GM12878 (cell line): ENCODE measurements around the gene FGR. TPM values are rescaled to one million over a fixed set of nuclear protein-coding genes. Genes with fewer than 3 reads are reported as not detected.
A peak's percentile ranks its signal among the peaks of the same experiment; 100 is the strongest.

Experiments
- CBFB ChIP-seq: IDR thresholded peaks from 2 replicates; pipeline ENCODE4 v1.6.1; 2016; ENCODE audit warnings: antibody characterized with exemption, low read depth
- EP300 ChIP-seq, 2 experiments: fragments of 150-350 bp in 1 of 2; IDR thresholded peaks; 2 replicates each; pipeline ENCODE4 v1.6.1; 2011 to 2012; ENCODE audit warnings: low read depth in 2 of 2, low read length in 2 of 2, borderline replicate concordance in 1 of 2, improper control_type of control experiment in 1 of 2, inconsistent platforms in 1 of 2; ENCODE audit not compliant: control insufficient read depth in 1 of 2
- LARP7 ChIP-seq: fragments of 450-650 bp; IDR thresholded peaks from 2 replicates; pipeline ENCODE4 v1.6.1; 2017; ENCODE audit warnings: mild to moderate bottlenecking
- MAX ChIP-seq: IDR thresholded peaks from 2 replicates; pipeline ENCODE4 v1.6.1; 2012; ENCODE audit warnings: low read depth, low read length, improper control_type of control experiment
- MXI1 ChIP-seq: fragments of 150-350 bp; IDR thresholded peaks from 2 replicates; pipeline ENCODE4 v1.6.1; 2011; ENCODE audit warnings: low read depth, mild to moderate bottlenecking, inconsistent platforms, low read length, improper control_type of control experiment
- MYB ChIP-seq: fragments of 150-350 bp; IDR thresholded peaks from 2 replicates; pipeline ENCODE4 v1.6.1; 2014; ENCODE audit warnings: mild to moderate bottlenecking, low read depth, low read length, borderline replicate concordance
- POLR2A ChIP-seq: IDR thresholded peaks from 2 replicates; pipeline ENCODE4 v1.6.1; 2011; ENCODE audit warnings: low read depth, mild to moderate bottlenecking, low read length
- POU2F2 ChIP-seq: IDR thresholded peaks from 3 replicates; pipeline ENCODE4 v1.6.1; 2011; ENCODE audit warnings: low read depth, mild to moderate bottlenecking, low read length, borderline replicate concordance
- RAD51 ChIP-seq: fragments of 450-650 bp; IDR thresholded peaks from 2 replicates; pipeline ENCODE4 v1.6.1; 2016; ENCODE audit warnings: moderate library complexity, mild to moderate bottlenecking, inconsistent platforms
- SMAD1 ChIP-seq: fragments of 450-650 bp; IDR thresholded peaks from 2 replicates; pipeline ENCODE4 v1.6.1; 2018; ENCODE audit warnings: mild to moderate bottlenecking, low read depth; ENCODE audit not compliant: partially characterized antibody
- SUZ12 ChIP-seq: fragments of 200-600 bp; sonication (generic); IDR thresholded peaks from one replicate; pipeline ENCODE4 v1.6.1; 2018; ENCODE audit warnings: antibody characterized with exemption, mild to moderate bottlenecking; ENCODE audit not compliant: unreplicated experiment
- TAF1 ChIP-seq: IDR thresholded peaks from 2 replicates; pipeline ENCODE4 v1.6.1; 2011; ENCODE audit warnings: mild to moderate bottlenecking, low read depth, low read length, borderline replicate concordance
- TCF12 ChIP-seq: IDR thresholded peaks from 2 replicates; pipeline ENCODE4 v1.6.1; 2011; ENCODE audit warnings: low read depth, mild to moderate bottlenecking, low read length
- TCF7 ChIP-seq: IDR thresholded peaks from 2 replicates; pipeline ENCODE4 v1.6.1; 2014; ENCODE audit warnings: antibody characterized with exemption, borderline replicate concordance
- YBX1 ChIP-seq: fragments of 450-650 bp; IDR thresholded peaks from 2 replicates; pipeline ENCODE4 v1.6.1; 2016; ENCODE audit warnings: antibody characterized with exemption
- ZNF274 ChIP-seq: IDR thresholded peaks from one replicate; pipeline ENCODE4 v1.8.0; 2011; ENCODE audit not compliant: insufficient read length, insufficient read depth
- ZNF592 ChIP-seq: fragments of 450-650 bp; IDR thresholded peaks from 2 replicates; pipeline ENCODE4 v1.6.1; 2017; ENCODE audit warnings: mild to moderate bottlenecking, moderate library complexity
- polyA plus RNA-seq, 11 experiments: library from polyadenylated mRNA; depleted of rRNA in 4 of 11; unstranded in 6 of 11; stranded (reverse) in 5 of 11; fragments of >200 nt; fragmentation: Nextera tagmentation in 4 of 11; fragmentation: Illumina TruSeq in 1 of 11; extraction: Ambion mirVana in 4 of 11; extraction: Trizol in 1 of 11; gene quantifications; 1 replicate in 1 of 11; 2 replicates in 10 of 11; pipeline versions ENCODE4 v1.2.1 to v1.2.3, GENCODE V29; 2011 to 2016; ENCODE audit warnings: inconsistent platforms in 2 of 11, missing spikeins in 2 of 11, low read depth in 1 of 11
- total RNA-seq, 4 experiments: library from RNA; depleted of rRNA in 3 of 4; stranded (reverse); fragments of >200 nt in 3 of 4; fragmentation: Illumina TruSeq in 1 of 4; extraction: Trizol in 1 of 4; gene quantifications; 2 replicates each; pipeline versions ENCODE4 v1.2.1 to v1.2.3, GENCODE V29; 2013 to 2021
- TF ChIP-seq, protein P1 (sequence below): IDR thresholded peaks from 2 replicates; pipeline ENCODE4 v1.6.1; 2011; ENCODE audit warnings: mild to moderate bottlenecking, low read depth, low read length, moderate library complexity; ENCODE audit not compliant: insufficient replicate concordance
- TF ChIP-seq, protein P2 (sequence below): fragments of 450-650 bp; IDR thresholded peaks from 2 replicates; pipeline ENCODE4 v1.6.1; 2016; ENCODE audit warnings: mild to moderate bottlenecking
- TF ChIP-seq, protein P3 (sequence below): fragments of 450-650 bp; IDR thresholded peaks from 2 replicates; pipeline ENCODE4 v1.6.1; 2017; ENCODE audit warnings: low read depth, mild to moderate bottlenecking, moderate library complexity

The FGR gene
- total and polyA plus RNA-seq, 10 of the 15 experiments (the other 5 are each of a cell fraction or from before 2014, with no cell fraction given): 10.9 to 193 (median 74.7) TPM

DNA sequence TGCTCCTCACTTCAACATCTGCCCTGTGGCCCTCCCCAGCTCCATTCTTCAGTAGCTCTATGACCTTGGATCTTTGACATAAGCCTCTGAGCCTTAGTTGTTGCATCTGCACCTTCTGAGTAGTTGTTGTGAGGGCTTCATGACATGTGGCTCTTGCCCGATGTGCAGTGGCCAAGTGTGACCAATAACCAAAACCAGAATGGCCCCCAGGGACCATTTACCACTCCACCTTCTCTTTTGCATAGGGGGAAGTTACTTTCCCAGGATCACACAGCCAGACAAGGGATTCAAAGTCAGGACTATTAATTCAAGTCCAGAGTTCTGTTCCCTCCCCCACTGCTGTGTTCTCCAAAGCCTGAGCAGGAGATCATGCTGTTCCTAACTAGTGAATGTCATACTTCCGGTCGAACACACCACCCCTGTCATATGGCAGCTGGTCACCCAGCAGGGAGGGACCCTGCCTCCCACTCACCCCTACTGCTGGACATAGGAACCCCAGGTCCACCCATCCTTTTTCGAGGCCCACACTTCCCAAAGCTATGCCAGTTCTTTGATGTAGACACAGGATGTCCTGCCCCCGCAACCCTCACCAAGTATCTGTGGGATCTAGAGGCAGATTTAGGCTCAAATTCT, 4.0 kb downstream of the FGR start (continued):
- TF ChIP-seq MXI1 (peak; percentile 86; the same call in 1 of the 2 replicates), MYB (no peak), MAX (0 out of 2 replicates have a peak, but pooled peaks have one; percentile 78), YBX1 (peak; percentile 85; the same call in 1 of the 2 replicates), TCF7 (0 out of 2 replicates have a peak, but pooled peaks have one; percentile 9), SUZ12 (no peak), CBFB (peak; percentile 93), ZNF592 (peak; percentile 81), EP300 (IDR thresholded peaks at IDR 0.05; ENCODE audit: borderline replicate concordance in 1 of 2, control insufficient read depth in 1 of 2, low read depth in 2 of 2, low read length in 2 of 2) (peak; percentile 47 to 83; a peak in 3 of 4 replicates), SMAD1 (peak; percentile 85), POLR2A (peak; percentile 31; the same call in 1 of the 2 replicates), TAF1 (0 out of 2 replicates have a peak, but pooled peaks have one; percentile 26), TCF12 (peak; percentile 53; the same call in 1 of the 2 replicates), LARP7 (peak; percentile 49; the same call in 1 of the 2 replicates), RAD51 (peak; percentile 39; the same call in 1 of the 2 replicates), POU2F2 (peak; percentile 94), ZNF274 (no peak)
- TF ChIP-seq, protein P1, sequence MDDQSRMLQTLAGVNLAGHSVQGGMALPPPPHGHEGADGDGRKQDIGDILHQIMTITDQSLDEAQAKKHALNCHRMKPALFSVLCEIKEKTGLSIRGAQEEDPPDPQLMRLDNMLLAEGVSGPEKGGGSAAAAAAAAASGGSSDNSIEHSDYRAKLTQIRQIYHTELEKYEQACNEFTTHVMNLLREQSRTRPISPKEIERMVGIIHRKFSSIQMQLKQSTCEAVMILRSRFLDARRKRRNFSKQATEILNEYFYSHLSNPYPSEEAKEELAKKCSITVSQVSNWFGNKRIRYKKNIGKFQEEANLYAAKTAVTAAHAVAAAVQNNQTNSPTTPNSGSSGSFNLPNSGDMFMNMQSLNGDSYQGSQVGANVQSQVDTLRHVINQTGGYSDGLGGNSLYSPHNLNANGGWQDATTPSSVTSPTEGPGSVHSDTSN: peak; percentile 7
- TF ChIP-seq, protein P2, sequence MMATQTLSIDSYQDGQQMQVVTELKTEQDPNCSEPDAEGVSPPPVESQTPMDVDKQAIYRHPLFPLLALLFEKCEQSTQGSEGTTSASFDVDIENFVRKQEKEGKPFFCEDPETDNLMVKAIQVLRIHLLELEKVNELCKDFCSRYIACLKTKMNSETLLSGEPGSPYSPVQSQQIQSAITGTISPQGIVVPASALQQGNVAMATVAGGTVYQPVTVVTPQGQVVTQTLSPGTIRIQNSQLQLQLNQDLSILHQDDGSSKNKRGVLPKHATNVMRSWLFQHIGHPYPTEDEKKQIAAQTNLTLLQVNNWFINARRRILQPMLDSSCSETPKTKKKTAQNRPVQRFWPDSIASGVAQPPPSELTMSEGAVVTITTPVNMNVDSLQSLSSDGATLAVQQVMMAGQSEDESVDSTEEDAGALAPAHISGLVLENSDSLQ: peak; percentile 16; the same call in 1 of the 2 replicates
- TF ChIP-seq, protein P3, sequence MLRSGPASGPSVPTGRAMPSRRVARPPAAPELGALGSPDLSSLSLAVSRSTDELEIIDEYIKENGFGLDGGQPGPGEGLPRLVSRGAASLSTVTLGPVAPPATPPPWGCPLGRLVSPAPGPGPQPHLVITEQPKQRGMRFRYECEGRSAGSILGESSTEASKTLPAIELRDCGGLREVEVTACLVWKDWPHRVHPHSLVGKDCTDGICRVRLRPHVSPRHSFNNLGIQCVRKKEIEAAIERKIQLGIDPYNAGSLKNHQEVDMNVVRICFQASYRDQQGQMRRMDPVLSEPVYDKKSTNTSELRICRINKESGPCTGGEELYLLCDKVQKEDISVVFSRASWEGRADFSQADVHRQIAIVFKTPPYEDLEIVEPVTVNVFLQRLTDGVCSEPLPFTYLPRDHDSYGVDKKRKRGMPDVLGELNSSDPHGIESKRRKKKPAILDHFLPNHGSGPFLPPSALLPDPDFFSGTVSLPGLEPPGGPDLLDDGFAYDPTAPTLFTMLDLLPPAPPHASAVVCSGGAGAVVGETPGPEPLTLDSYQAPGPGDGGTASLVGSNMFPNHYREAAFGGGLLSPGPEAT: peak; percentile 19
